H1 (cell line): ENCODE data around the gene MARCHF3. TPM values are rescaled to one million over a fixed set of nuclear protein-coding genes. Genes with fewer than 3 reads are reported as not detected.

ENCODE experiments used
- CTCF ChIA-PET: fragments of 300-600 bp; sonication (Branson Sonifier 250); formaldehyde crosslinking; loops from one replicate; lab custom pipeline; 2021; ENCODE audit not compliant: partially characterized antibody; lab: Charles Lee
- POLR2A ChIA-PET: fragments of 300-600 bp; sonication (Branson Sonifier 250); formaldehyde crosslinking; loops from one replicate; lab custom pipeline; 2021; ENCODE audit warnings: inconsistent platforms; ENCODE audit not compliant: partially characterized antibody; lab: Charles Lee
- DNase-seq, 2 experiments: peaks; one replicate each; pipeline versions ENCODE4 v3.0.0 to v3.0.0-alpha.2; 2010 to 2022; ENCODE audit warnings: low spot score in 2 of 2, low read depth in 1 of 2, mixed read lengths in 1 of 2
- FAIRE-seq: peaks from 2 replicates; lab custom pipeline; 2011; peaks lifted over from hg19 to GRCh38; lab: Jason Lieb, UNC
- H2AFZ ChIP-seq: 2 replicates; pipeline ENCODE4 v1.8.1; 2012; ENCODE audit warnings: low read length, inconsistent platforms
- H2AK5ac ChIP-seq: 2 replicates; pipeline ENCODE4 v1.6.1; 2013; ENCODE audit warnings: low read depth, low read length
- H2BK120ac ChIP-seq: replicated peaks from 2 replicates; pipeline ENCODE3; 2013; ENCODE audit warnings: low read depth, low read length, inconsistent platforms
- H2BK12ac ChIP-seq: 2 replicates; pipeline ENCODE4 v1.6.1; 2013; ENCODE audit warnings: low read depth, low read length
- H2BK15ac ChIP-seq: 2 replicates; pipeline ENCODE4 v1.6.1; 2013; ENCODE audit warnings: low read length
- H2BK20ac ChIP-seq: 2 replicates; pipeline ENCODE4 v1.6.1; 2013; ENCODE audit warnings: low read length
- H2BK5ac ChIP-seq: 2 replicates; pipeline ENCODE4 v1.6.1; 2013; ENCODE audit warnings: low read depth, low read length
- H3K14ac ChIP-seq: 2 replicates; pipeline ENCODE4 v1.6.1; 2013; ENCODE audit warnings: inconsistent platforms; ENCODE audit not compliant: insufficient read length
- H3K18ac ChIP-seq: 2 replicates; pipeline ENCODE4 v1.6.1; 2013; ENCODE audit warnings: low read length; ENCODE audit errors: extremely low read depth
- H3K23ac ChIP-seq: 2 replicates; pipeline ENCODE4 v1.6.1; 2013; ENCODE audit warnings: inconsistent platforms; ENCODE audit not compliant: insufficient read length
- H3K23me2 ChIP-seq: 2 replicates; pipeline ENCODE4 v1.6.1; 2013; ENCODE audit warnings: low read depth, low read length
- H3K27ac ChIP-seq: 2 replicates; pipeline ENCODE4 v1.6.1; 2011; ENCODE audit warnings: low read depth, low read length, inconsistent platforms
- H3K27me3 ChIP-seq, 4 experiments: replicated peaks in 1 of 4; 1 replicate in 1 of 4; 2 replicates in 3 of 4; pipeline versions ENCODE4 v1.6.1 to v1.8.1; 2011 to 2013; ENCODE audit warnings: low read length in 3 of 4, mild to moderate bottlenecking in 3 of 4, inconsistent platforms in 2 of 4, mixed read lengths in 2 of 4, moderate library complexity in 1 of 4; ENCODE audit not compliant: control insufficient read depth in 3 of 4, insufficient read depth in 3 of 4; ENCODE audit errors: extremely low read depth in 1 of 4
- H3K36me3 ChIP-seq, 4 experiments: 2 replicates each; pipeline versions ENCODE4 v1.6.1 to v1.8.1; 2011 to 2013; ENCODE audit warnings: mild to moderate bottlenecking in 4 of 4, low read length in 3 of 4, moderate library complexity in 2 of 4, control low read depth in 1 of 4, inconsistent platforms in 1 of 4; ENCODE audit not compliant: insufficient read depth in 4 of 4, control insufficient read depth in 2 of 4
- H3K4ac ChIP-seq: replicated peaks from 2 replicates; pipeline ENCODE3; 2013; ENCODE audit warnings: low read length, low read depth, mixed read lengths, inconsistent platforms; ENCODE audit not compliant: insufficient read length
- H3K4me1 ChIP-seq, 4 experiments: replicated peaks in 1 of 4; 1 replicate in 1 of 4; 2 replicates in 3 of 4; pipeline versions ENCODE4 v1.6.1 to v1.8.1; 2011 to 2013; ENCODE audit warnings: low read length in 3 of 4, inconsistent platforms in 2 of 4, mixed read lengths in 1 of 4; ENCODE audit not compliant: insufficient read depth in 4 of 4, control insufficient read depth in 3 of 4
- H3K4me2 ChIP-seq, 2 experiments: 2 replicates each; pipeline versions ENCODE4 v1.6.1 to v1.8.1; 2011 to 2013; ENCODE audit warnings: low read depth in 2 of 2, low read length in 2 of 2, control low read depth in 1 of 2, inconsistent platforms in 1 of 2, mild to moderate bottlenecking in 1 of 2; ENCODE audit not compliant: insufficient read depth in 1 of 2
- H3K4me3 ChIP-seq, 4 experiments: fragments of 200-600, 300-600 bp in 1 of 4; sonication (generic), shearing (Covaris generic), sonication (Bioruptor Twin) in 1 of 4; 2 replicates each; pipeline versions ENCODE4 v1.5.1 to v1.8.1; 2011 to 2016; ENCODE audit warnings: low read length in 4 of 4, low read depth in 3 of 4, control low read depth in 2 of 4, inconsistent platforms in 2 of 4, mild to moderate bottlenecking in 2 of 4, mixed read lengths in 1 of 4, moderate library complexity in 1 of 4; ENCODE audit not compliant: insufficient read depth in 2 of 4; ENCODE audit errors: extremely low read depth in 1 of 4
- H3K56ac ChIP-seq: replicated peaks from 2 replicates; pipeline ENCODE3; 2013; ENCODE audit warnings: low read depth, mild to moderate bottlenecking, mixed read lengths, low read length, inconsistent platforms; ENCODE audit not compliant: insufficient read length
- H3K79me1 ChIP-seq: 2 replicates; pipeline ENCODE4 v1.6.1; 2013; ENCODE audit warnings: low read depth, low read length, control low read depth
- H3K79me2 ChIP-seq, 2 experiments: 2 replicates each; pipeline versions ENCODE4 v1.6.1 to v1.8.1; 2012 to 2013; ENCODE audit warnings: low read length in 2 of 2, mild to moderate bottlenecking in 2 of 2, inconsistent platforms in 1 of 2; ENCODE audit not compliant: insufficient read depth in 2 of 2, control insufficient read depth in 1 of 2
- H3K9ac ChIP-seq, 4 experiments: replicated peaks in 1 of 4; 1 replicate in 1 of 4; 2 replicates in 3 of 4; pipeline versions ENCODE4 v1.6.1 to v1.8.1; 2011 to 2013; ENCODE audit warnings: low read depth in 3 of 4, low read length in 3 of 4, control low read depth in 2 of 4, mild to moderate bottlenecking in 2 of 4, moderate library complexity in 2 of 4, inconsistent platforms in 1 of 4; ENCODE audit errors: extremely low read depth in 1 of 4
- H3K9me3 ChIP-seq, 2 experiments: 2 replicates each; pipeline versions ENCODE4 v1.6.1 to v1.8.1; 2012 to 2013; ENCODE audit warnings: mild to moderate bottlenecking in 2 of 2, moderate library complexity in 2 of 2, control low read depth in 1 of 2, inconsistent platforms in 1 of 2, low read depth in 1 of 2, low read length in 1 of 2, mixed read lengths in 1 of 2; ENCODE audit not compliant: insufficient read depth in 2 of 2
- H4K20me1 ChIP-seq, 2 experiments: replicated peaks in 1 of 2; 2 replicates each; pipeline versions ENCODE3 to v1.8.1; 2011 to 2013; ENCODE audit warnings: inconsistent platforms in 2 of 2, low read length in 2 of 2, mild to moderate bottlenecking in 1 of 2; ENCODE audit not compliant: insufficient read depth in 2 of 2, control insufficient read depth in 1 of 2
- H4K5ac ChIP-seq: 2 replicates; pipeline ENCODE4 v1.6.1; 2013; ENCODE audit warnings: low read length, low read depth, mixed read lengths, inconsistent platforms; ENCODE audit not compliant: insufficient read length
- H4K8ac ChIP-seq: 2 replicates; pipeline ENCODE4 v1.8.0; 2013; ENCODE audit warnings: mild to moderate bottlenecking, moderate library complexity, low read length, inconsistent platforms; ENCODE audit not compliant: insufficient read depth; ENCODE audit errors: extremely low read depth
- H4K91ac ChIP-seq: replicated peaks from 2 replicates; pipeline ENCODE3; 2013; ENCODE audit warnings: low read length, mixed read lengths, inconsistent platforms; ENCODE audit not compliant: insufficient read length
- BACH1 ChIP-seq: IDR thresholded peaks from 2 replicates; pipeline ENCODE4 v1.6.1; 2012; ENCODE audit warnings: low read length, improper control_type of control experiment
- GTF2F1 ChIP-seq: IDR thresholded peaks from 2 replicates; pipeline ENCODE4 v1.6.1; 2012; ENCODE audit warnings: low read depth, low read length, improper control_type of control experiment, borderline replicate concordance
- JUN ChIP-seq: IDR thresholded peaks from 2 replicates; pipeline ENCODE4 v1.6.1; 2011; ENCODE audit warnings: low read depth, mild to moderate bottlenecking, improper control_type of control experiment, low read length
- JUND ChIP-seq: IDR thresholded peaks from 2 replicates; pipeline ENCODE4 v1.6.1; 2011; ENCODE audit warnings: mild to moderate bottlenecking, improper control_type of control experiment, low read length
- POU5F1 ChIP-seq: IDR thresholded peaks from 2 replicates; pipeline ENCODE4 v1.6.1; 2011; ENCODE audit warnings: low read depth, mild to moderate bottlenecking, low read length, moderate library complexity
- SUZ12 ChIP-seq: fragments of 200-600 bp; sonication (generic); IDR thresholded peaks from 2 replicates; pipeline ENCODE4 v1.6.1; 2012; ENCODE audit warnings: mild to moderate bottlenecking, inconsistent platforms, low read length, moderate library complexity, mixed read lengths
- TCF12 ChIP-seq: IDR thresholded peaks from 2 replicates; pipeline ENCODE4 v1.6.1; 2011; ENCODE audit warnings: low read depth, mild to moderate bottlenecking, low read length
- ZNF274 ChIP-seq: IDR thresholded peaks from 2 replicates; pipeline ENCODE4 v1.7.0; 2012; ENCODE audit warnings: low read length, borderline replicate concordance; ENCODE audit errors: extremely low read depth
- WGBS, 2 experiments: shearing (Covaris generic) in 1 of 2; methylation state at CpG; one replicate each; pipeline versions ENCODE4 v1.1.6 to v1.1.7; 2013 to 2015; ENCODE audit warnings: low lambda C conversion rate in 2 of 2, mixed read lengths in 2 of 2, inconsistent platforms in 1 of 2, low coverage in 1 of 2, missing lambda C conversion rate in 1 of 2; ENCODE audit not compliant: insufficient replicate concordance in 2 of 2, insufficient coverage in 1 of 2, insufficient read length in 1 of 2; ENCODE audit errors: extremely low coverage in 1 of 2, missing lambda C conversion rate in 1 of 2; 5-methylcytosine and 5-hydroxymethylcytosine counted together
- polyA plus RNA-seq, 7 experiments: library from polyadenylated mRNA; depleted of rRNA in 3 of 7; stranded (reverse) in 5 of 7; unstranded in 2 of 7; fragments of >200 nt in 5 of 7; fragments of 200-250 nt in 2 of 7; gene quantifications; 1 replicate in 5 of 7; 2 replicates in 1 of 7; 4 replicates in 1 of 7; pipeline versions ENCODE4 v1.2.1 to v1.2.3, GENCODE V29; 2011 to 2013; ENCODE audit warnings: missing spikeins in 2 of 7, mixed read lengths in 2 of 7
- total RNA-seq: library from RNA; stranded (reverse); fragmentation: NEBNext Ultra II Directional; extraction: Animal tissue kit (Norgen Biotek cat#: 25700); gene quantifications from 2 replicates; pipeline ENCODE4 v1.2.1, GENCODE V29; 2021

MARCHF3 gene
- total and polyA plus RNA-seq, 2 of the 8 experiments (the other 6 are each of a cell fraction or from before 2014, with no cell fraction given), result 12.0 to 16.9 TPM

- Histone ChIP-seq H3K23ac (no peak overlapping the region), H3K79me1 (no peaks in the 10 kb centered on the region), H3K27ac (no peak overlapping the region), H3K18ac (no peak overlapping the region), H2AK5ac (no peak overlapping the region), H3K23me2 (peaks cover 2% of the 10 kb centered on the region; the same call in 1 of the 2 replicates), H3K9me3 (no peaks in the 10 kb centered on the region), H3K14ac (no peak overlapping the region), H4K20me1 (no peaks in the 10 kb centered on the region), H2AFZ (no peak overlapping the region), H3K9ac (no peak overlapping the region), H2BK120ac (no peak overlapping the region), H3K4me1 (peaks cover 0 to 5% (median 3%) of the 10 kb centered on the region in 4 experiments; a peak in 4 of 7 replicates), H3K36me3 (no peaks in the 10 kb centered on the region), H4K8ac (no peak overlapping the region), H3K4me2 (no peak overlapping the region), H3K27me3 (peaks cover 0 to 1% (median 0%) of the 10 kb centered on the region in 4 experiments; a peak in 1 of 7 replicates), H2BK20ac (no peak overlapping the region), H2BK15ac (no peak overlapping the region), H3K4ac (no peak overlapping the region), H3K56ac (no peak overlapping the region), H2BK5ac (no peak overlapping the region), H3K4me3 (no peak overlapping the region), H4K5ac (no peak overlapping the region), H2BK12ac (no peak overlapping the region), H3K79me2 (no peaks in the 10 kb centered on the region), H4K91ac (no peak overlapping the region)
- ChIA-PET CTCF (interaction anchor here (0.8 to 1.8 kb wide), 6 partner anchors 10 to 389 kb away, joined by 3 to 8 read pairs (median 4); partner anchors contain the start of gene MARCHF3), POLR2A (interaction anchor here (0.5 kb wide), 1 partner anchor 41 kb away, joined by 3 read pairs; no protein-coding TSS in a partner anchor)
- TF ChIP-seq TCF12 (no peak), ZNF274 (no peak), JUN (no peak), BACH1 (no peak), SUZ12 (no peak), GTF2F1 (no peak), JUND (no peak), POU5F1 (no peak)
- no peak for DNase-seq
- FAIRE-seq, result no peak
- 85% methylated on average over 4 of the region's 4 CpGs; no CpG with 5 or more reads in 1 of the 2 experiments for WGBS, 2 experiments
These were observed 16.1 kb upstream of the MARCHF3 start for GRCh38 chr5:127046343-127047072.
